ENCODE data around the gene MFAP1. TPM values are rescaled to one million over a fixed set of nuclear protein-coding genes. Genes with fewer than 3 reads are reported as not detected.

Gene MFAP1
- total RNA-seq, 4 donors from 2014 or later, result 6.1 to 21.7 (median 10.4) TPM

DNA sequence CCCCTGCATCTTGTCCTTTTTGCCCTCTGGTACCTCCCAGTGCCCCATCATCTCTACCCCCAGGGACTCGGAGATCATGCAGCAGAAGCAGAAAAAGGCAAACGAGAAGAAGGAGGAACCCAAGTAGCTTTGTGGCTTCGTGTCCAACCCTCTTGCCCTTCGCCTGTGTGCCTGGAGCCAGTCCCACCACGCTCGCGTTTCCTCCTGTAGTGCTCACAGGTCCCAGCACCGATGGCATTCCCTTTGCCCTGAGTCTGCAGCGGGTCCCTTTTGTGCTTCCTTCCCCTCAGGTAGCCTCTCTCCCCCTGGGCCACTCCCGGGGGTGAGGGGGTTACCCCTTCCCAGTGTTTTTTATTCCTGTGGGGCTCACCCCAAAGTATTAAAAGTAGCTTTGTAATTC is 30.8 kb downstream of the MFAP1 start:
- no peaks in the 10 kb centered on the region for H3K9me3 ChIP-seq
- no peak for TF ChIP-seq POLR2A (IDR thresholded peaks at IDR 0.05)
- TF ChIP-seq, protein P1, sequence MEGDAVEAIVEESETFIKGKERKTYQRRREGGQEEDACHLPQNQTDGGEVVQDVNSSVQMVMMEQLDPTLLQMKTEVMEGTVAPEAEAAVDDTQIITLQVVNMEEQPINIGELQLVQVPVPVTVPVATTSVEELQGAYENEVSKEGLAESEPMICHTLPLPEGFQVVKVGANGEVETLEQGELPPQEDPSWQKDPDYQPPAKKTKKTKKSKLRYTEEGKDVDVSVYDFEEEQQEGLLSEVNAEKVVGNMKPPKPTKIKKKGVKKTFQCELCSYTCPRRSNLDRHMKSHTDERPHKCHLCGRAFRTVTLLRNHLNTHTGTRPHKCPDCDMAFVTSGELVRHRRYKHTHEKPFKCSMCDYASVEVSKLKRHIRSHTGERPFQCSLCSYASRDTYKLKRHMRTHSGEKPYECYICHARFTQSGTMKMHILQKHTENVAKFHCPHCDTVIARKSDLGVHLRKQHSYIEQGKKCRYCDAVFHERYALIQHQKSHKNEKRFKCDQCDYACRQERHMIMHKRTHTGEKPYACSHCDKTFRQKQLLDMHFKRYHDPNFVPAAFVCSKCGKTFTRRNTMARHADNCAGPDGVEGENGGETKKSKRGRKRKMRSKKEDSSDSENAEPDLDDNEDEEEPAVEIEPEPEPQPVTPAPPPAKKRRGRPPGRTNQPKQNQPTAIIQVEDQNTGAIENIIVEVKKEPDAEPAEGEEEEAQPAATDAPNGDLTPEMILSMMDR (IDR thresholded peaks at IDR 0.05), result no peak
- peaks cover 2 to 42% (median 7%) of the 10 kb centered on the region in 4 donors for H3K4me1 ChIP-seq
- H3K4me3 ChIP-seq, result peak overlapping the region in 2 of 4 donors; percentile 67 to 95
- no peak for DNase-seq
- H3K27me3 ChIP-seq, result no peaks in the 10 kb centered on the region
- peak overlapping the region; percentile 90 to 100 (median 94) for H3K27ac ChIP-seq
- H3K36me3 ChIP-seq, result peaks cover 0 to 36% (median 0%) of the 10 kb centered on the region in 3 donors

DNA sequence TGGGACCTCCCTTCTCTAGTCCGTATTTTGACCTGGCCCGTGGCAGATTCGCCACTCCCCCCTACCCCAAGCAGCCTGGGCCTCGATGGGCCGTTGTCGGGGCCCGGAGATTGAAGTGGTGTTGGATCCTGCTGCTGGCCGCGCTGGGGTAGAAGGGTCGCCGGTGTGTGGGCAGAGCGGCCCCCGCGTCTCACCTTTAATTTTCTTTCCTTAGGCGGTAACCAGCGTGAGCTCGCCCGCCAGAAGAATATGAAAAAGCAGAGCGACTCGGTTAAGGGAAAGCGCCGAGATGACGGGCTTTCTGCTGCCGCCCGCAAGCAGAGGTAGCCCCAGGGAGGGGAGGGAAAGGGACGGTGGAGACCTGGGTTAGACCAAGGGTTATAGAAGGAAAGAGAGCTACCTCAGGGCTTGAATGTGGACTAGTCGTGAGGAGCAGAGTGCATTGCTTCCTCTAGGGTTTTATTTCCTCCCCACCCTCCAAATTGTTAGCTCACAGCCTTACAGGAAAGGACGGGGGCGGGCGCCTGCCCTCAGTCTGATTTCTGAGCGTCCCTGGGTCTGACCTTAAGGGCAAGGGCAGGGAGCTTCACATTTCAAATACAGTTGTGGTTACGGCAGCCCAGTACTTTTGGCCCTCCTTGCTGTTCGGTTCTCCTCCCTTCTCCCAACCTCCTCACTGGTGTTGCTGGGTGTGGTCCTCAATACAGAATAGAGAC is 31.6 kb downstream of the MFAP1 start:
- no peaks in the 10 kb centered on the region for H3K27me3 ChIP-seq
- H3K4me3 ChIP-seq, result peak overlapping the region; percentile 67 to 95 (median 86)
- DNase-seq, result peak in 2 of 3 donors; percentile 59
- no peaks in the 10 kb centered on the region for H3K9me3 ChIP-seq
- TF ChIP-seq POLR2A (IDR thresholded peaks at IDR 0.05), result peak in 1 of 2 donors; percentile 27
- TF ChIP-seq, protein P1 (IDR thresholded peaks at IDR 0.05), result peak in 3 of 6 experiments; percentile 13 to 26 (median 22)
- peak overlapping the region; percentile 90 to 100 (median 94) for H3K27ac ChIP-seq
- peaks cover 0 to 36% (median 0%) of the 10 kb centered on the region in 3 donors for H3K36me3 ChIP-seq
- H3K4me1 ChIP-seq, result peaks cover 2 to 35% (median 7%) of the 10 kb centered on the region in 4 donors

DNA sequence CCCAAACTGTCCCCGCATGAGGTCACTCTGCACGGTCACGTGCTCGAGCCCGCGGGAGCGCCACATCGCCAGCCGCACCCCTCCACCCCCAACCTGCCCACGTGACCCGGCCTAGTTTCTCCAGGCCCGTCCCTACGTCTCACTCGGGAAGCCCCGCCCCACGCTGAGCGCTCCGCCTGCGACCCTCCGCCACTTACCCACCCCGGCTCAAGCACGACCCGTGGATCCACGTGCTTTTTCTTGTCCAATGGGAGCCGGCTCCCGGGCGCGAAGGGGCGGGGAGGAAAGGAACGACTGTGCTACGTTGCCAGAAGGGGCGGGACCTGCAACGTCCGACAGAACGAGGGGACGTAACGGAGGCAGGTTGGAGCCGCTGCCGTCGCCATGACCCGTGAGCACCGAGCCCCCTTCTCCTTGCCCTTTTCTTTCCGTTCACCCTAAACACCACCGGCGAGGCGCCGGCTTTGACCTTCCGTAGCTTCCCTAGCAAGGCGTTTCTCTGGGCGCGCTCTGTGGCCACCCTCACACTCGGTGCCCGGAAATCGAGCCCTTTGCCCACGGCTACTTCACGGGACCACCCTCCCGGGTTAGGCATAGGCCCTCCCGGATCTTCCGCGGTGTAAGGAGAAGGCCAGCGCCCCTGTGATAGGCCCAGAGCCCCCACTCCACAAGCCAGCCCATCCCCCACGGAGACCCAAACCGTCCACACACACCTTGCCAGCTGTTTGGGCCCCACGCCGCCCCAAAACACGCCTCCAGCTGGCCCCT is 32.3 kb downstream of the MFAP1 start, which contains the start of gene SERF2:
Gene SERF2 (plus strand): TSS at position 328 of the 768 bp plus-strand sequence. CDS start 57 bp downstream, at position 385.
- peak; percentile 100 for DNase-seq
- Histone ChIP-seq H3K27me3 (no peaks in the 10 kb centered on the region), H3K9me3 (no peaks in the 10 kb centered on the region), H3K27ac (peak within 1 kb of the TSS; percentile 90 to 100 (median 94)), H3K4me3 (peak within 1 kb of the TSS; percentile 67 to 95 (median 86)), H3K4me1 (peaks cover 2 to 30% (median 7%) of the 10 kb centered on the region in 4 donors), H3K36me3 (peaks cover 0 to 36% (median 0%) of the 10 kb centered on the region in 3 donors)
- peak; percentile 98 to 100 for TF ChIP-seq POLR2A (IDR thresholded peaks at IDR 0.05)
- TF ChIP-seq, protein P1 (IDR thresholded peaks at IDR 0.05), result no peak

DNA sequence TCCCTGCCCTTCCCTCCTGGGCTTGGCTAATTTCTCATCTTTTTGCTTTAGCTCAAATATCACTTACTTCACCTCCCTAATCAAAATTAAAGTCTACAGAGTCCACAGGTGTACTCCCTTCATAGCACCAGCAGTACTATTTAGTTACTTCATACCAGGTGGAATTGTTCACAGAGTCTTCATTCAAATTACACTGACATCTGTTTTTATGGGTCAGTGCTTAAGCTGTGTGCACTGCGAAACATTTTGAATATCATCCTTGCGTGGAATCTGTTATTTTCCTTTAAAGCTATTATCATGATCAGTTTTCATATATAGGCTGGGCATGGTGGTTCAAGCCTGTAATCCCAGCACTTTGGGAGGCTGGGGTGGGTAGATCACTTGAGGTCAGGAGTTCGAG is 35.1 kb downstream of the MFAP1 start:
- H3K27ac ChIP-seq, result peak overlapping the region in 2 of 4 donors; percentile 68 to 90
- no peak overlapping the region for H3K4me3 ChIP-seq
- H3K9me3 ChIP-seq, result no peaks in the 10 kb centered on the region
- no peaks in the 10 kb centered on the region for H3K27me3 ChIP-seq
- peaks cover 2 to 14% (median 6%) of the 10 kb centered on the region in 4 donors for H3K4me1 ChIP-seq
- DNase-seq, result no peak
- TF ChIP-seq, protein P1 (IDR thresholded peaks at IDR 0.05), result no peak
- TF ChIP-seq POLR2A (IDR thresholded peaks at IDR 0.05), result no peak
- H3K36me3 ChIP-seq, result peaks cover 0 to 12% (median 0%) of the 10 kb centered on the region in 3 donors

DNA sequence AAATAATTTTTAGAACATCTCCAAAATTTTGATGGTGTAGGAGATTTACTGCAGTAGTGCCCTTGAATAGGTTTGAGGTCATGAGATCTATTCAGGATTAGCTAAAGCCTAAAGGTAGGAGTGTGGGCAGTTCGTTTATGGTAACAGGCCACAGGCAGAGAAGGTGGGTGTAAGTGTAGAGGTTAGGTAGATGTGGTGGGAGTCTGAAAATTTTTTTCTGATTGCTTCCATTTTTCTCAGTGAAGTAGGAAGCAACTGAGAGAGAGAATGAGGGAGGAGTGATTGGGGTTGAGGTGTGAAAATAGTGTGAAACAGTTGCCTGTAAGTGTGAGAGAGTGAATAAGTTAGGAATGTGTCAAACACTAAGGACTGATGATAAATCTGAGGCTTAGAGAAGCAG is 45.5 kb downstream of the MFAP1 start:
- no peak overlapping the region for H3K27ac ChIP-seq
- DNase-seq, result no peak
- H3K9me3 ChIP-seq, result no peaks in the 10 kb centered on the region
- peaks cover 0 to 15% (median 3%) of the 10 kb centered on the region in 4 donors for H3K4me1 ChIP-seq
- TF ChIP-seq, protein P1 (IDR thresholded peaks at IDR 0.05), result no peak
- no peak for TF ChIP-seq POLR2A (IDR thresholded peaks at IDR 0.05)
- peaks cover 0 to 7% (median 0%) of the 10 kb centered on the region in 3 donors for H3K36me3 ChIP-seq
- no peaks in the 10 kb centered on the region for H3K27me3 ChIP-seq
- H3K4me3 ChIP-seq, result no peak overlapping the region
